Limb (tissue), 2 donors: ENCODE results near the gene PRTFDC1.

Experiments used
- DNase-seq, 2 donors: peaks; one replicate each; pipeline ENCODE4 v3.0.0-alpha.2; 2016; ENCODE audit errors: extremely low spot score in 2 of 2

Gene PRTFDC1

DNA sequence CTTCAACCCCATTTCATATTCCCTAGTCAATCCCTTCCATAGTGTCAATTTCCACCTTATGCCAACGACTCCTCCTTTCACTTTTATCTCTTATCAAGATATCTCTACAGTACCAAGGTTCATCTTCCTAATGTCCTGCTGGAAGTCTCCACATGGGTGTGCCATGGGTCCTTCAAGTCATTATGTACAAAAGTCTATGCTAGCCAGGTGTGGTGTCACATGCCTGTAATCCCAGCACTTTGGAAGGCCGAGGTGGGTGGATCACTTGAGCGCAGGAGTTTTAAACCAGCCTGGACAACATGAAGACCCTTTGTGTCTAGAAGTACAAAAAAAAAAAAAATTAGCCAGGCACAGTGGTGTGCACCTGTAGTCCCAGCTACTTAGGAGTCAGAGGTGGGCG lies 47.6 kb downstream of the PRTFDC1 start:
- no peak for DNase-seq

DNA sequence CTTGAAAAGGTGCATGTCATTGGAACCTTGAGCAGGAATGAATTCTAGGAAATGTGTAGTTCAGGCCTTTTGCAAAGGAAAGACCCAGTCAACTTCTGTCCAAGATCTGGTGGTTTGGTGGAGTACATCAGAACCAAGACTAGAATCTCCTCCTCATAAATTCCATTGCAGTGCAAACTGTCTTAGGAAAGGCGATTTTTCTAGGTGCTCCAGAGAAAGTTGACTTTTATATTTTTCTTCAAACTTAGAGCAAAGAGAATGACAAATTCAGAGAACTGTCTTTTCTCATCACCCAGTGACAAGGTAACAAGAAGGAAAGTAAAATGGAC lies 50.0 kb downstream of the PRTFDC1 start:
- no peak for DNase-seq

DNA sequence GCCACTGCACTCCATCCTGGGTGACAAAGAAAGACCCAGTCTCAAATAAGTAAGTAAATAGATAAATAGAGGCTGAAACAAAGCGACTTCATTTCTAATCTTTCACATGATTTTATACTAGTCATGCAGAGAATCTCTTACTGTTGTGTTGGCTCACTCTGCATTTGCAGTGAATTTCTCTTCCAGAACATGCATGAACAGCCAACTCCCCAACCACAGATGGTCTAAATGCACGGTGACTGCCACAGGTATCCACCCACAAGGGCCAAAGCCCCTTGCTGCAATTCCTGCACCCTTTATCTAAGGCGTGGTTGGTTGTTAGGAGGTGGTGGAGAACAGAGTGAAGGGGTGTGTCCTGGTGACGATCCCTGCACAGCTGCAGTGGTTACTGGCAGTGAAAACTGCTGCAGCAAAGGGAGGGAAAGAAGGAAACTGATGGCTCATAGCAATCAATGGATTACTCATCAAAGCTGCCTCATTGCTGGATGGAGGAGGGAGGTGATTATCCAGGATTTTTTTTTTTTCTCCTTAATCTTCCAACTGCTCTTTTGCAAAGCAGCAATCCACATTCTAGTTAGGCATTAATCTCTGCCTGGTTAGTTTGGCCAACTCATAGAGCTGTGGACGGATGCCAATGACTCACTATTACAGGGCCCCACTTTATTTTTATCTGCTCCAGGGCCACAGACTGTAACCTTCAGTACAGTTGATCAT lies 50.6 kb downstream of the PRTFDC1 start:
- peak in 1 of 2 donors; percentile 67 for DNase-seq

DNA sequence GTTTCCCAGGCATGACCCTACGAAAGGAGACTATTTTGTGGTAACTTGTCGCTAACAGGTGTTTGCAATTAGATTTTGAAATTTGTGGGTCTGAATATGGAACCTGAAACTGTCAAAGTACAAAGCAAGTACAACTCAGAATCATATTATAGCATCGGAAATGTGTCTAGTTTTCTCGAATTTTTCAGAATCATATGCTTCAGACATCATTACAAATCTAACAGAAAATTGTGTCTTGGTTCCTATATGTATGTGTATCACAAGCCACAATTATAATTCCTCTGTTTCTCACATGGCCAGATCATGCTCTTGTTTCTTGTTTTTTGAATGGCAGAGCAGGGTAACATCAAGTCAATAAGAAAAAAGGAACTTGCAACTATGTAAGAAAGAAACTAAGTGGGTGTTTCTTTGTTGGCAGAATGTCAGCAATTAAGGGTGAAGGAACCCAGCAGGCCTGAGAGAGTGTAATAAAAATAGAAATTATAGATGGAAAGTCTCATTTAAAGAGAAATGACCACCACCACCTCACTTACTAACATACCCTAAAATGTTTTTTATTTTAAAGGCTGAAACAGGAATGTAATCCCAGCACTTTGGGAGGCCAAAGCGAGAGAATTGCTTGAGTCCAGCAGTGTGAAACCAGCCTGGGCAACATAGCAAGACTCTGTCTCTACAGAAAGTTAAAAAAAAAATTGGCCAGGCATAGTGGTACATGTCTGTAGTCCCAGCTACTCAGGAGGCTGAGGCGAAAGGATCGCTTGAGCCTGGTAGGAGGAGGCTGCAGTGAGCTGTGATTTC lies 51.3 kb downstream of the PRTFDC1 start:
- no peak for DNase-seq

DNA sequence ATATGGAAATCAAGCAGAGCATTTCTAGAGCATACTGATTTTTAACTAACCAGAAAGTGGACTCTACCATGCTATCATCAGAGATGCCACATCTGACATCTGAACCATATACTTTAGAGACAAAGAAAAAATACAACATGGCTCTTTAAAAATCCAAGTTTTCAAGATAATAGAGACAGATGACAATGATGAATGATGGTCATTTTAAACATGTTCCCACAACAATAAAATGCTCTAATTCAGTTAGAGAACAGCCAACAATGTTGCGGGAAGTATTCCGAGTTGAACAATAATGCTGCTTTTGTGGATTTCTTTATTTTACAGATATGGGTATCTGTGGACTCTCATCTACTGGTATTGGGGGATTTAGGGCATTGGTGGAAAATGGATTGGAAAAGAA lies 52.8 kb downstream of the PRTFDC1 start:
- no peak for DNase-seq

DNA sequence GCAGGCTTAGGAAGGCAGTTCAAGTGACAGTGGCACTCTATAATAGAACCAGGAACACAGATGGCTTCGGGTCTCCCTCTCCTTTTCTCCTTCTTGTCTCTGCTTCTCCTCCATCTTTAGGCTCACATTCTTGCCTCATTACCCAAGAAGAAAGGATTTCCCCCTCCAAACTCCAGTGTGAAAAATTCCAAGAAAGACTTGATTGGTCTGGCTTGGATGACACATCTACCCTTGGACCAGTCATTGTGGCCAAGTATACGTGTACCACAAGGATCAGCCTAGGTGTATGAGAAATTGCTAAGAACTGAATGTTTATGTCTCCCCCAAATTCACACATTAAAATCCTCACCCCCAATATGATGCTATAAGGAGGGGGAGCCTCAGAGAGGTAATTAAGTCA lies 53.9 kb downstream of the PRTFDC1 start:
- no peak for DNase-seq

DNA sequence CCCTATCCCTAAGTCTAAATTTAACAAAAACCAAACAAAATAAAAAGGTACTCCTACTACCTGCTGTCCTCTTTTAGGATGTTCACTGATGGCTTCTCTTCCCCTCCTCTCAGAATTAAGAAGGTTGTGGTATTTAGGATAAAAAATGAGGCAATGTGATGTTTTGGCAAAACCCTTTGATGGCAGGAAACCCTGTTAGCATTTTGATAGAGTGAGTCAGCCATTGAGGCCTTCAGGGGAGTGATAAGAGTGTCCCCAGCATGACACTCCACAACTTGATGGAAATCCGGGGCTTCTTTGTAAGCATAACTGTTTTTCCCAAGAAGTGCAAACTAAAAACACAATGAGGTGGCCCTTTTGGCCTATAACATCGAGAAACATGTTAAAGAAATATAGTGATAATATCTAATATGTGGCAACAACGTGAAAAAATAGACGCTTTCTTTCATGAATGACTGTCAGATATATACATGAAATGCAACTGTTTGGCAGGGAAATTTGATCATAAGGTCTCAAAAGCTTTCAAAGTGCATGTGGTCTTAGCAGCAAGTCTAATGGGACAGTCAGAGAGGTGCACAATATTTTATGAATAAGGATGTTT lies 55.0 kb downstream of the PRTFDC1 start:
- DNase-seq = no peak

DNA sequence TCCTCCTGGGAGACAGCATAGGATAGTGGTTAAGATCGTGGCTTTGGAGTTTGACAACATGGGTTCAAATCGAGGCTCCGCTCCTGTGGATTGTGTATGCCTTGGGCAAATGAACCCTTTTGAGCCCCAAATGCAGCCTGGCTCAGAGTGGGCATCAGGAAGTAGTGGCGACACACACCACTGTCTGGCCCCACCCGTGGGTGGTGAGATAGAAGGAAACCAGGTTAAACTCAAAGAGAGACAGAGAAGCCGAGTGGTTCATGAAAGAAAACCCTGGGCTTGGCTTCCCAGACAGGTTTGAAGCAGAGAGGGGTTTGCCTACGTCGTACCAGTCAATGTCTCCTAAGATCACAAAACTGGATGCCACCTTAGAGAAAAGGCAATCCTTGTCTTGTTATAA lies 57.7 kb downstream of the PRTFDC1 start:
- no peak for DNase-seq

DNA sequence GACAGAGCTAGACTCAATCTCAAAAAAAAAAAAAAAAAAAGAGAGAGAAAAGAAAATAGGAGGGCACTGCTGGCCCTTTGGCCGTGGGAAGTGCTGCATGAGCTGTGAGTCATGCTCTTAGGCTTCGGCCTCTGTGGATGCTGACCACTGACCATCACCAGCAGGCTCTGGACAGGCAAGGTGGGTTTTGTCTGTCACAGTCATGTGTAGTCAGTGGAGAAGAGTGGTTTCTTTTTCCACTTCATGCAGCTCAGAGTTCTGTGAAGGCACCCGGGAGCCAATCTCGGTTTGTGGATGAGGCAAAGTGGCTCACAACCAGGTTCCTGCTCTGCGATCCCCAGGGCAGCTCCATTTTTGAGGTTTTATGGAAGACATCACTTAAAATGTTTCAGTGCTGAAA lies 58.1 kb downstream of the PRTFDC1 start:
- DNase-seq = no peak

DNA sequence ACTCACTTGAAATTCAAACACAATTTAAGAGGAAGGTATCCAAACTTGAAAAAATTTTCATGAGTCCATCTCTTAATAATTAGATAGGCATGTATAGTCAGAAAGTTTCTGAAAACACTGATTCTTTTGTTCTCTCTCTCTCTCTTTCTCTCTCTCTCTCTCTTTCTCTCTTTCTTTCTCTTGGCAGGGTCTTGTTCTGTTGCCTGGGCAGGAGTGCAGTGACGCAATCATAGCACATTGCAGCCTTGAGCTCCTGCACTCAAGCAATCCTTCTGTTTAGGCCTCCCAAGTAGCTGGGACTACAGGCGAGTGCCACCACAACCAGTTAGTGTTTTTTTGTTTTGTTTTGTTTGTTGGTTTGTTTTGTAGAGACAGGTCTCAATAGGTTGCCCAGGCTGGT lies 59.3 kb downstream of the PRTFDC1 start:
- no peak for DNase-seq

DNA sequence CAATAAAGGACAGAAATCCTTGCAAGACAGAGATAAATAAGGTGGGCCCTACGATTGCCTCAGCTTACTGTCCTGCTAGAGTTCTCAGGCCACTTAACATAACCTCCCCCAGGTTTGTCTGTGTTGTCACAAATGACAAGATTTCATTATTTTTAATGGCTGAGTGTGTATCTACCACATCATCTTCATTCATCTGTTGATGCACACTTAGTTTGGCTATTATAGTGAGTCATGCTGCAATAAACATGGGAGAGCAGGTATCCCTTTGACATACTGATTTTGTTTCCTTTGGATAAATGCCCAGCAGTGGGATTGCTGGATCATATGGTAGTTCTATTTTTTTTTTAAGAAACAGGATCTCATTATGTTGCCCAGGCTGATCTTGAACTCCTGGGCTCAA lies 60.6 kb downstream of the PRTFDC1 start:
- no peak for DNase-seq

DNA sequence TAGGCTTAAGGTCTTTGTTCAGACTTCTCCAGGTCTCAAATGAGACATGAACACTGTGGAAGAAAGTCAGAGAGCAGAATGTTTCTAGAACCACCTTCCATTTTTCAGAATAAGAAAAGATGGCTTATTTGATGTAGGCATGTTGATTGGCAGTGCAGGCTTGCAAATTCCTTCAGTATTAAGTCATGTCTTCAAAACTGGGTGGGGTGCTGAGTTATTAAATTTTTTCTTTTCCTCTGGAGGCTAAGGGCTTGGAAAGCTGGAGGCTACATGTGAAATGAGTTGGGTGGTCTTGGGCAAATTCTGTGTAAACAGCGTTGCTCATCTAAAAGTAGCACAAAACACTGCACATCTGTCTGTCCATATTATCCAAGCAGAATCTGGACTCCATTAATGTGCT lies 62.8 kb downstream of the PRTFDC1 start:
- no peak for DNase-seq

DNA sequence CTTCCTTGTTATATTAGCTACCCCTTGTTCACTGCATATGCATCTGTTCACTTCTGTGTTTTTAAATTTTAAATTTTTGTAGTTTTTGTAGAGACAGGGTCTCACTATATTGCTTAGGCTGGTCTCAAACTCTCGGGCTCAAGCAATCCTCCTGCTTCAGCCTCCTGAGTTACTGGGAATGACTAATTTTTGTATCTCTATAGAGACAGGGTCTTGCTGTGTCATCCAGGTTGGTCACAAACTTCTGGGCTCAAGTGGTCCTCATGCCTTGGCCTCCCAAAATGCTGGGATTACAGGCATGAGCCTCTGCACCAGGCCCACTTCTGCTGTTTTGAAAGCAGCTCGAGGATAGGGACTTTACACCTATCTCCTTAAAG lies 64.6 kb downstream of the PRTFDC1 start:
- DNase-seq = no peak

DNA sequence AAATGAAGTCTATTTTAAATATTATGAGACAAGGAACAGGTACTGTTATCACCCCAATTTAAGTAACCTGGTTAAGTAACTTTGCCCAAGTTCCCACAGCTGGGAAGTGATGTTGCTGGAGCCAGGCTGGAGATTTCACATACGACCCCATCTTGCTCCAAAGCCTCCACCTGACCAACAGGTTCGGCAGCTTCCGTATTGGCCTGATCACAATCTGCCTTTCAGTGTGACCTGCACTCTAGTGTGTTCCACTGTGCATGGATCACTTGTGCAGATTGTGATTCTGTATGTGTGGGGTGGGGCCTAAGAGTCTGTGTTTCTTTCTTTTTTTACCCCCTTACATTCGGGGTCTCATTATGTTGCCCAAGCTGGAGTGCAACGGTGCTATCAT lies 66.1 kb downstream of the PRTFDC1 start:
- no peak for DNase-seq

DNA sequence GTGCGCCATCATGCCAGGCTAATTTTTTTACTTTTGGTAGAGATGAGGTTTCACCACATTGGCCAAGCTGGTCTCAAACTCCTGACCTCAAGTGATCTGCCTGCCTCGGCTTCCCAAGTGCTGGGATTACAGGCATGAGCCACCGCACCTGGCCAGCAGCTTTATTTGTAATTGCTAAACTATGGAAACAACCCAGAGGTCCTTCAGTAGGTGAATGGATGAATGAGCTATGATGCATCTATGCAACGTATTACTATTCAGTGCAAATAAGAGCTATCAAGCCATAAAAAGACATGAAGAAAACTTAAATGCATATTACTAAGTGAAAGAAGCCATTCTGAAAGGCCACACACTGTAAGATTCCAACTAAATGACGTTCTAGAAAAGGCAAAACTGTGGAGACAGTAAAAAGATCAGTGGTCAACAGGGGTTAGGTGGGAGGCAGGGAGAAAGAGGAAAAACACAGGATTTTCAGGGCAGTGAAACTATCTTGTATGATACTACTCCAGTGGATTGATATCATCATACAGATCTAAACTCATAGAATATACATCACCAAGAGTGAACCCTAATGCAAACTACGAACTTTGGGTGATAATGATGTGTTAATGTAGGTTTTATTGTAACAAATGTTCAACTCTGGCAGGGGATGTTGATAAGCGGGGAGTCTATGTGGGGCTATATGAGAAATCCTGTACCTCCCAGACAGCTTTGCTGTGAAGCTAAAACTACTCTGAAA lies 66.7 kb downstream of the PRTFDC1 start:
- DNase-seq = no peak

DNA sequence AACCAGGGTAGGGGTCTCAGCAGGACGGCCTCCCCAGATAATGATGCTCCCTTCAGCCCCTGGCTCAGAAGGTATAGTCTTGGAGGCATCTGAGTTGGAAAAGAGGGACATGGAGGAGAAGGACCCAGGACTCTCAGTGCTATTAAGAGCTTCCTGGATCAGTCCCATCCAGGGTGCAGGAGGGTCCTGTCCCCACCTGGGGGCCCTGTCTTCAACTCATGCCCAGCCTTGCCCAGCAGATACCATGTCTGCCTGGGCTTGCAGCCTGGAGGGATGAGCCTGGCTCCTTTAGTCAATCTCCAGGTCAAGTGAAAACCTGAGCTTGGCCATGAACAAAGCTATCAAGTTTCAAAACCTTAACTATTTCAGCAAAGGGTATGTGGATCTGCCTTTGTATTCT lies 67.6 kb downstream of the PRTFDC1 start:
- no peak for DNase-seq

DNA sequence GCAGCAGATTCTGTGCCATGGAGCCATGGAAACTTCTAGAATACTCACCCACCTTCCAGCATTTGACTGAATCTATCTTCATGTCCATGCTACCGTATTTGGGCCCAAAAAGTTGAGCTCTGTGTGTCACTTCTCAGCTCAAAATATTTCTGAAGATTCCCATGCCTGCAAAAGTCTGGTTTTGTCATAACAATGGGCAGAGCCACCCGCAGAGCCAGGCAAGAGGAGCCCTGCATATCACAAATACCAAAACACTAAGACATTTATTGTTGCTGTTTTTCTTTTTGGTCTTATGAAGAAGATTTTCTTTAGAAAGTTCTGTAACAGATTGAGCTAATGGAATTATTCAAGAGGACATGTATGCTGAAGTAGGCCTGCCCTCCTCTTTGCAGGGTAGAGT lies 68.1 kb downstream of the PRTFDC1 start:
- DNase-seq = no peak

DNA sequence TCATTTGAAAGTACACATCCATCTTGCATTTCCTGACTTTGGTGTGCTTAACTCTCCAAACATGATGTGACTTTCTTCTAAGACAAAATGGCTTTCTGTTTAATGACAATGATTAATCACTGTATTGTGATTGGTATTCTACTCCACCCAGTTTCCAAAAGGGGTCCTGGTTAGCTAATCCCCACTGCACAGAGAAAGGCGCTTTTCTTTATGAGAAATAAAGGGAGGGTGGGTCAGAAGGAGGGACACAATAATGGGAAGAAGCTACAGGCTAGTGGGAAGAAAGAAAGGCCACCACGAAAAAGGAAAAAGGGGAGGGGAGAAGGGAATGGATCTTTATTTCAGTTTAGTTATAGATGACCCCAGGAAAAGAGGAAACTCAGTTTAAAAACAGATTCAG lies 69.2 kb downstream of the PRTFDC1 start:
- DNase-seq = no peak

DNA sequence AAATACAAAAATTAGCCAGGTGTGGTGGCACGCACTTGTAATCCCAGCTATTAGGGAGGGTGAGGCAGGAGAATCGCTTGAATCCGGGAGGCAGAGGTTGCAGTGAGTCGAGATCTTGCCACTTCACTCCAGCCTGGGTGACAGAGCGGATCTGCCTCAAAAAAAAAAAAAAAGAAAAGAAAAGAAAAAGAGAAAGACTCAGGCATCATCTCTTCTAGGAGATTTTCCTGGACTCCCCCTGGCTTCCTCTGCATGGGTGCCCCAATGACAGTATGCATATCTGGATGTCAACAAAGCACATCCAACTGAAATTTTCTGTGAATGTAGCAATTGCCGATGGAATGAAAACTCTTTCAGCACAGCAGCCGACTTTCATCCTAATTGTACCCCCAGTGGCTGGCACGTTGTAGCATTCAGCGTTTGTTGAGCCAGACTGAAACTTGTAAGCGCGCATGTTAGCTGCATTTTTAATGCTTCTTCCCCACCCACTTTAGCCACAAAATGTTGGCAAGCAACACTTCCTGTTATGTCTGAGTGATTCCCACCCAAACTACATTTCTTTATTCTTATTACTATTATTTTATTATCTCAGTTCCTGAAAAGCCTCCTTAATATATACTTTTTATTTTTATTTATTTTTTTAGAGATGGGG lies 70.2 kb downstream of the PRTFDC1 start:
- no peak for DNase-seq

DNA sequence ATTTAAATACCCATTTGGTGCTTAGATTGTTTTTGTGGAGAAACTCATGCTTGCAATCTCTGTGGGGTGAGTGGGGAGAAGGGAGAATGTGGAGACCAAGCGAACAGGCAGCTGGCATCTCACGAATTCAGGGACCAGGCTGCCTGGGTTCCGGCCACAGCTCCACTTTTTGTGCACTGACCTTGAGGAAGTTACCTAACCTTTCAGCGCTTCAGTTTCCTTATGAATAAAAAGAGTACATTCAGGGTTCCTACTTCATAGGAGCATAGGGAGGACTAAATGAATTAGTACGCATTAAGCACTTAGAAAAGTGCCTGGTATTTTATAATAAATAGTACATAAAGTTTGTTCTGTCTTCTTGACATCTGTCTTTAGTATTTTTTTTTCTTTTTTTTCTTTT lies 72.5 kb downstream of the PRTFDC1 start:
- no peak for DNase-seq

DNA sequence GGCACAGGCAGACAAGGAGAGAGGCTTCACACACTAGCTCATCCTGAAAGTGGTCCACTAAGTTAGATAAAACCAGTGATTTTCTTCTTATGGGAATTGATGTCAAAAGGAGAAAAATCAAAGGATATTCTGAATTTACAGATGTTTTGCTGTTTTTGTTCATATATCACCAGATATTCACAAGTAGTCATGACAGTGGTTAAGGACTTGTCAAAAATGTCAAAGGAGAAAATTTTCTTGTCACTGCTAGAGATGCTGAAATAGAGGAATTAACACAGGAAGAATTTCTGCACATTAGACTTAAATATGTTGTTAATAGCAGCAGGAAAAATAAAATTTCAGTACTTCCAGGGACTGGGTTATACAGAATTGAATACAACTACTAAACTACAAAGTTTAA lies 78.3 kb downstream of the PRTFDC1 start:
- no peak for DNase-seq

DNA sequence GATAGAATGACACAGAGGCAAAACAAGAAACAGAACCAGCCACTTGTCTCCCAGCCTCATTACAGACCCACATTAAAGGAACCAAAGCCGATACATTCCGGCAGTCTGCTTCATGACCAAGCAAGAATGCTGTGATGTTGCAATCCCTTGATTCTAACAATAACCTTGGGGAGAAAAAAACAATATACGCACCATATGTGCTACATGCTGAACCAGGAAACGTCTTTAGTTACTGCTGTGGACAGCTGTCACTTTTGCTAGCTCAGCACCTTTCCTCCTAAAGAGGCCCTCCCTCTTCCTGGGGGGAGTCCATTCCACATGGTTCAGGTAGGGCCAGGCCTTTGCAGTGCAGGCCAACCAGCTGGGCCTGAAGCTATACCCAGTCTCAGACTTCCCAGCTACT lies 79.1 kb downstream of the PRTFDC1 start:
- DNase-seq = peak in 1 of 2 donors; percentile 40
